ENCODE results near the gene MCM3.

MCM3 gene

DNA sequence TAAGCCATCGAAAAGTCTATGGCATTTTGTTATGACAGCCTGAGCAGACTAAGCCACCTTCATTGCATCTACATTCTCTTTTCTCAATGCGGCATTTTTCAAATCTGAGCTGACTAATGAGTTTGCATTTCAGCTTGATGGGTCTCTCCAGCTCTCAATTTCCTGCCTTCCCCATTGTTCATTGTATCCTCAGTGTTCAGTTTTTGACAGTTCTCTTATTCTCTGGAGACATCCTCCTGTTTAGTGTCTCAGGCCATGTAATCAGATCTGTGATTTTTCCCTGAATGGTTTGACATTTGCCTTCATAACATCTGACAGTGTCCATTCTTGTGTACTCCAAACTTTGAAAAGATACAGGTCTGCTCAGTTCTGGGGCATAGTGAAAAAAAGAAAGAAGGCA lies 27.9 kb upstream of the MCM3 start:
- H3K4me3 ChIP-seq (ENCODE audit: low read depth, low read length), result no peak overlapping the region
- no peak for TF ChIP-seq CTCF (IDR thresholded peaks at IDR 0.05; ENCODE audit: insufficient read depth, low read length, missing control alignments)
- DNase-seq (ENCODE audit: low read depth, low spot score), result no peak
- ChIA-PET POLR2A (no interaction called here), CTCF (interaction anchor here (0.8 to 3.8 kb wide), 3 partner anchors 9 to 27 kb away, joined by 3 to 11 read pairs (median 5); partner anchors contain the start of gene MCM3)

GRCh38 chr6:52310932-52311331 lies 26.4 kb upstream of the MCM3 start:
- ChIA-PET CTCF (interaction anchor here (3.8 kb wide), 1 partner anchor 25 kb away, joined by 11 read pairs; the partner anchor contains the start of gene MCM3), POLR2A (no interaction called here)
- no peak for TF ChIP-seq CTCF (IDR thresholded peaks at IDR 0.05; ENCODE audit: insufficient read depth, low read length, missing control alignments)
- DNase-seq (ENCODE audit: low read depth, low spot score), result no peak
- no peak overlapping the region for H3K4me3 ChIP-seq (ENCODE audit: low read depth, low read length)

GRCh38 chr6:52307900-52308372 lies 23.4 kb upstream of the MCM3 start:
- no peak for DNase-seq (ENCODE audit: low read depth, low spot score)
- POLR2A ChIA-PET, result no interaction called here
- no peak overlapping the region for H3K4me3 ChIP-seq (ENCODE audit: low read depth, low read length)
- no peak for TF ChIP-seq CTCF (IDR thresholded peaks at IDR 0.05; ENCODE audit: insufficient read depth, low read length, missing control alignments)
- CTCF ChIA-PET, result no interaction called here

DNA sequence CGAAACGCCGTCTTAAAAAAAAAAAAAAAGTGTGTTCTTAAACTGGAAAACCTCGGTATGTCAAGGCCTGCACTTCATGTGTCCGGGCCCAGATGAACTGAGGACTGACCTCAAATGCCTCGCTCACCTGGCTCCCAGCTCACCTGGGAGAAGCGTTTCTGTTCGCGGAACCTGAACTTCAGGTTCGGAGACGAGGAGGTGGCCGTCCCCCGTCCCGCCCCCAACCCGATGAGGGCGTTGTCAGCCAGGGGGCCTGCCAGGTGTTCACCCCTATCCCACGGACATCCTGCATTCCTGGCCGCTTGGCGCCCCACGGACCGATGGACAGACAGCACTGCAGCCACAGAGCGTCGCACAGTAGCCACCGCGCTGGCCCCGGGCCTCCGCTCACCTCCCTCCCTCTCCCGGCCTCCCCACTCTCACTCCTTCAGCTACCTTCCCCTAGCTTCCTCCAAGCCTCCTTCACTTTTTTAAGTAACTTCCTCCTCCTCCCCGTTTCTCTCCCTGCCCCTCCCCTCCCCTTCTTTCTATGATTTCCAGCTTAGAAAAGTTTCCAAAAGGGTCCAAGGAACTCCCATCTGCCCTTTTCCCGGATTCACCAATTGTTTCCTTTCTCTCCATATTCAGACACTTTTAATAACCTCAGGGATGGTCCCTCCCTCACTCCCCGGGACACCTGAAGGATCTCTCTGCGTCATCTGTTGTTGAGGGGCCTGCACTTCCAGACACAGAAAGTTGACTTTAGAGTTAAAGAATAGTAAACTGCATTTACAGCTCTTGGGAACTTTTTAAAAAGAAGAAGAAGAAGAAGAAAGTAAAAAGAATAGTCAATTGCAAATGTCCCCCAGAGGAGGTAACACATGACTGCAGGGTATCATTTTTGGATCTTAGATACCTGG lies 22.7 kb upstream of the MCM3 start:
- CTCF ChIA-PET, result no interaction called here
- H3K4me3 ChIP-seq (ENCODE audit: low read depth, low read length), result no peak overlapping the region
- TF ChIP-seq CTCF (IDR thresholded peaks at IDR 0.05; ENCODE audit: insufficient read depth, low read length, missing control alignments), result no peak
- POLR2A ChIA-PET, result no interaction called here
- DNase-seq (ENCODE audit: low read depth, low spot score), result no peak

DNA sequence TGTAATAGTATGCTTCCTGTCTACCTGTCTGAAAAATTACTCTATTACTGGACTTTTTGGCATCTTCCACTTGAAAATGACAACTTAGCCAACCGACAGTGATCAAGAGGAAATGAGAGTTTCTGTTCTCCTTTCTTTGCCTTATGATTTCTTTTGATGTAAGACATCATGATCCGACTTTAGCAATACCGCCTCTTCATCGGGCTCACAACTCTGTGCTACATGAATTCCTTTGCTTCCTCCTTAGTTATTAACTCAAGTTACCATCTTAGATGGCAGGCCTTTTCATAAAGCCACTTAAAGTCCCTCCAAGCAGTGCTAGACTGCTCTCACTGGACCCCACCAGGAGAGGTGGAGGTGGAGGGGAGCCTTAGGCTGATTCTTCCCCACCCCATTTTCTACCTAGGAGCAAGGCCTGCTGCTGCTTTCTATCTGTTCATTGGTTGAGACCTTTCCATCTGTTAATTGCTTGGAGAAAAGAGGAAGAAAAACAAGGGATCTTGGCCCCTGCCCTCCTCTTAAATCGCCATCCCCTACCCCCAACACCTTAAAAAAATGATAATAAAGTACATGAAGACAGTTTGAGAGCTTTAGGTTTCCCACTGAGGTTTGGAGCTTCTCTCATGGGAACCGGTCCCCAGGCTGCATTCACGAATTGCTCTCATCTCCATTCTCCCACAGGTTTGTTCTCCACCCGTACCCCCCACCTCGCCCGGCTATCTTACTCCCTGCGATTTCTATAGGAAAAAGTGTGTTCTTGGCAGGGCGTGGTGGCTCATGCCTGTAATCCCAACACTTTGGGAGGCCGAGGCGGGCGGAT lies 21.6 kb upstream of the MCM3 start:
- H3K4me3 ChIP-seq (ENCODE audit: low read depth, low read length), result no peak overlapping the region
- no peak for DNase-seq (ENCODE audit: low read depth, low spot score)
- ChIA-PET POLR2A (no interaction called here), CTCF (no interaction called here)
- no peak for TF ChIP-seq CTCF (IDR thresholded peaks at IDR 0.05; ENCODE audit: insufficient read depth, low read length, missing control alignments)

GRCh38 chr6:52305411-52305810 lies 20.9 kb upstream of the MCM3 start:
- ChIA-PET CTCF (interaction anchor here (1.4 kb wide), 1 partner anchor 357 kb away, joined by 3 read pairs; no protein-coding TSS in a partner anchor), POLR2A (no interaction called here)
- H3K4me3 ChIP-seq (ENCODE audit: low read depth, low read length), result no peak overlapping the region
- no peak for DNase-seq (ENCODE audit: low read depth, low spot score)
- no peak for TF ChIP-seq CTCF (IDR thresholded peaks at IDR 0.05; ENCODE audit: insufficient read depth, low read length, missing control alignments)
